GM21723 (cell line): Measurements from ENCODE around the gene KNSTRN.

ENCODE experiments used
- ATAC-seq: cut with Tn5 transposase; IDR thresholded peaks from one replicate; pipeline ENCODE4 v1.9.1; 2021; ENCODE audit warnings: mild to moderate bottlenecking, moderate library complexity; ENCODE audit not compliant: unreplicated experiment

The KNSTRN gene

DNA sequence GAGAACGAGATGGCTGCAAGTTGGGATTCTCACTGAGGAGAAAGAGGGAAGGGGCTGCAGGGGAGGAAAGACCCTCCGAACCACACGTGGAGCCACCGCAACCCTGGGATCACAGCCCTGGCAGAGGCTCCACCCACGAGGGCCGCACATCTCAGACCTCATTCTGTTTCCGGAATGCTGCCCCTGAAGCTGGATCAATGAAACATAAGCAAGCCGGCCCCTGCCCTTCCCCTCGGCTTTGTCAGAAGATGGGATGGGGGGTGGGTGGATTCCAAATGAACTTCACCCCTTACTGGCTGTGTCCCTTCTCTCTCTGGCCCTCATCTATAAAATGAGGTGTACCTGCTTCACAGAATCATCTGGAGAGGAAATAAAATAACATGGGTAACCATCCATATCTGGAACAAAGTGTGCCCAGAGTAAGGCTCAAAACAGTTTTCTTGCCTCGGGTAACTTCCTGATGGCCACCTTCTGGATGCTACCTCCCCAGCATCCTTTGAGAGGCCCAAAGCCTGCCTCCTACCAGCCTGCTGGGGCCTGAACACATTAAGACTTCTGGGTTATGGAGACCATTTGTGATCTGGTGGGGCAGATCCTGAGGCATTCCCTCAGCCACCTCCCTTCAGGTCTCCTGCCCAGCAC is 37.2 kb upstream of the KNSTRN start:
- ATAC-seq, result no peak

DNA sequence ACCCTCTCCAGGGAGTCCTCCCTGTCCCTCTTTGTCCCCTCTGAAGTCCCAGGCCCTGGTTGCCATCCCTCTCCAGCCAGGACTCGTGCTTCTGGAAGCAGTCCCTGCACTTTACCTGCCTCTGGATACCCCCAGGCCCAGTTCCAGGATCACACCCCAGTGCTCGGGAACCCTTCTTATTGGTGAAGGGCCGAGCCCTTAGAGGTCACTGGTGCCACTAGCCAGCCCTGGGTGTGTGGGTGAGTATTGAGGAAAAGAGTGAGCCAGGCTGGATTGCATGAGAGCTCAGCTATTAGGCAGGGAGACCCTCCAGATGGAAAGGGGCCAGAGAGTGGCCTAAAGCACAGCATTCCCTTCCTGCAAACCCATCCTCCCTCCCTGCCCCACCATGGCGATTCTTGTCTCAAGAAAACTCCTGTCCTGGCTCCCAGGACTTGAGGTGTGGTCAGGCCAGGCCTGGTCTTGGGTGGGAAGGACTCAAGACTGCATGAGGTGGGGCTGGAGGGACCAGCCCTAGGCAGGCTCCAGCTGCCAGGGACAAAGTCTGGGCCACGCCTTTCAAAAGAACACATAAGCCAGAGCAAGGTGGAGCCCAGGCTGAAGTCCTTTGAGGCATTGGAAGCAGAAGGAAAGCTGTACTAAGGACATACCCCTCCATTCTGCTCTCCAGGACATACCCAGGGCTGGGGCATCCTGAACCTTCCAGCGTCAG is 36.5 kb upstream of the KNSTRN start:
- no peak for ATAC-seq

DNA sequence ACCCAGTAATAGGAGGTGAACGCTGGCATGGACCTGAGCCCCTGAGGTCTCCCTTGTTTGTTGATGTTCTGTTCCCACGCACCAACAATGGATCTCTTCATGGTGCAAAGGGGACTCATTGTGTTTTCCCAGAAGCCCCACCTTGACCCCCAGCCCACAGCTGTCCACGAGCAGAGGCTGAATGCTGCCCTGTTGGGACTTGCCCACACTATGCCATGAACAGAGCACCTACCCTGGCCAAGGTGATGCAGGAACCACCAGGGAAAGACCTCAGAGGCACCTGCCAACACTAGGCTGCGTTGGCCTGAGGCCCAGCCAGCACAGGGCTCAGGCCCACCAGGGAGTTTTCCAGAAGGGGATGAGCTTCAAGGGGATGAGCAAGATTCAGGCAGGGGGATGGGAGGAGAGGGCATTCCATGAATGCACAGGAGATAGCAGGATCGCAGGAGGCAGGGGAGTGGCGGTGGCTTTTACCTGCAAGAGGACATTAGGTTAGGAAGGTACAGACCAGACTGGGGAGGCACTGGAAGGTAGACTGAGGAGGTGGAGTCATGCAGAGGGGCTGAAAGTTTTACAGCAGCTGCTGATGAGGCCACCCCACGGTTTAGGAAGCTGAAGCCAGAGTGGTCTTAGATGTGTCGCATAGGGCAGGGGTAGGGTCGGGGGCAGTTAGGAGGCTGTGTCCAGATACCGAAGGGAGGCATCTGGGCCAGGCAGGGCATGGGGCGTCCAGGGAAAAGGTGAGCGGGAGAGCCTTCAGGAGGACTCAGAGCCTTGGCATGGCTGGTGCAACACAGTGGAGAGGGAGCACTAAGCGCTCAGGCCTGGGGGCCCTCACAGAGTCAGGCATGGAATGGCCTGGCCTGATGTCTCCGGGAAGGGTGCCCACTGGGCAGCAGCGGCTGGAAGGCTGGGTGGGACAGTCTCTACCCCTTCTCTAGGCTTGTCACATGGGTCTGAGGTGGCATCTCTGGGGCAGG is 35.7 kb upstream of the KNSTRN start:
- no peak for ATAC-seq

DNA sequence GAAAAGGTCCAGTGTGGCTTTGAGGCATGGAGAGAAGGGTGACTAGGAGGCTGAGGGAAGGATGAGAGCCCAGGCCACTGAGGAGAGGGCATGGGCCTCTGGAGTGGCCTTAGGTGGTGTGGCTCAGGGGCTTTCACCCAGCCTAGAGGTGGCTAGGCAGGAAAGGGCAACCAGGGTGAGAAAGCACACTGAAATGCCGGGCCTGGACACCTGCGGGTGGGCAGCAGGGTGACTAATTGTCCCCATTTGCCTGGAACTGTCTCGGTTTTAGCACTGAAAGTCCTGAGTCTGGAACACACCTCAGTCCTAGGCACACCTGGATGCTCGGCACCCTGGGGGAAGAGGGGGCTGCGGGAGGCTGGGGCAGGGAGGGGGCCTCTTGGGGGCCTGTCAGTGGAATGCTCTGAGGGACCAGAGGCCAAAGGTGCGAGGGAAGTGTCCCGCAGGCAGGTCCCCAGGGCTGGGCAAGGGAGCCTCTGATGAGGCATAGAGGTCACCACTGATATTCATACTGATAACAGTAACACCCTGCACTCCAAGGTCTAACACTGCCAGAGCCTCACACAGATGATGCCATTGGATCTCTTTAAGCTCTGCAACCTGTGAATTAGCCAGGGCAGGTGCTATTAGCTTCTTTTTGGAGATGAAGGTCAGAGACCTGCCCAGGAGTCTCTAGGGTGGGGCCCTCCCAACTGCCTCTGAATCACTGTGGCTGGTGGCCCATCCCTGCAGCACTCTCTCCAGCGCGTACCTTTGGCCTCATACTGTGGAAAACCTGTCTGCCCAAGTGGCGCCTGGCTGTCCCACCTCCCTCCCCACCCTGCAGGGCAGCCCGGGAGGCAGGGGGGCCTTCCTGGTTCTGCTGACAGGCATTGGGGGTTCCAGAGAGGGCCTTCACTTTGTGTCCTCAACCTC is 34.7 kb upstream of the KNSTRN start:
- no peak for ATAC-seq

DNA sequence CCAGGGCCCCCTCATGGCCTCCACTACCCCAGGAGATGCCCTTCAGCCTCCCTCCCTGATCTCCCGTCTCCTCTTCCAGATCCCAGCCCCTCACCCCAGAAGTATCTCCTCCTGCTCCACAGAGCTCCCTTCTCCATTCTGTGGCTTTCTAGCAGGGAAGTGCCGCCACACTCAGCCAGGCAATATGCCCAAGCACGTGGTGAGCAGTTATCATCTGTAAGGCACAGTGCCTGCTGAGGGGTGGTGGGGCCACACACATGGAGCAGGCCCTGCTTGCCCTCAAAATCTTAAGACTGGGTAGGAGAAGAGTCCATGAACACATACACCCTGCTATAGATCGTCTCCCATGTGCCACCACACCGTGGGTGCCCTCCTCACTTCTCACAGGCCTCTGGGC is 34.0 kb upstream of the KNSTRN start:
- no peak for ATAC-seq

DNA sequence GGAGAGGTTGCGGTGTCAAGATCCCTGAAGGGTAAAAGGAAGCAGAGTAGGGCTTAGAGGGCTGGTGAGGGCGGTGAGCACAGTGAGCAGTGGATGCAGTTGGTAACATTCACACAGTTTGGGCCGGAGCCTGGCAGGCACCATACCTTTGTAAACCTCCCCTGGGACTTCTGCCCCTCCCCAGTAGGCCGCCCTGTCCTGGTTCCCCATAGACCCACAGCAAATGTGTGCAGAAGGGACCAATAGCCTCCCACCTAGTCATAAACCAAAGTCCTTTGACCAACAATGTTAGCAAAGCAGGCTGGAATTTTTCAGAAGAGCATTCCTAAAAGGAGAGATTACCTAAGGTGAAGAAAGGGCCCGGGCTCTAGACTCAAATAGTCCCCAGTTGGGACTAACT is 33.4 kb upstream of the KNSTRN start:
- no peak for ATAC-seq

DNA sequence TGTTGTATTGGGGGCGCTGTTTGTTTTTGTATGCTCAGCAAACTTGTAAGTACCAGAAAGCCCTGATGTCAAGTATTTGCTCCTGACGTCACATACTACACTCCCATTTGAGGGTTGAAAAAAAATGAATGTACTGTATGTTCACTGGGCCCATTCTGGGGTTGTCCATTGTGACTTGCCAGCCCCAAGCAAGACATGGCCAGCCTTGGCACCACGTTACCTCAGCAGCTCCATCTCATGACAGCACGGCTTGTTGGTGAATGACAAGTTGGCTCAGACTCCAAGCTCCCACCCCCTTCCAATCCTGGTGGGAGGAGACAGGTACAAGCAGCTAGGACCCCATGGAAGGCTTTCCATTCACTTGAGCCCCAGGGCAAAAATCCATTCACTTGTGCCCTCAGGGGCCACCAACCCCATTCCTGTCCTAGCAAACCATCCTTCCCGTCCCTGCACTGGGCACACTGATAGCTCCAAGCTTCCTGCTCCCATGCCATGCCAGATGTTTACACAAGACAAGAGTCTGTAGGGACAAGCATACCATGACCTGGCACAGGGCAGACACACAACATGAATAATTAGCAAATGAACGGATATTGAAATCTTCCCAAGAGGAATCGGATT is 30.1 kb upstream of the KNSTRN start:
- no peak for ATAC-seq

DNA sequence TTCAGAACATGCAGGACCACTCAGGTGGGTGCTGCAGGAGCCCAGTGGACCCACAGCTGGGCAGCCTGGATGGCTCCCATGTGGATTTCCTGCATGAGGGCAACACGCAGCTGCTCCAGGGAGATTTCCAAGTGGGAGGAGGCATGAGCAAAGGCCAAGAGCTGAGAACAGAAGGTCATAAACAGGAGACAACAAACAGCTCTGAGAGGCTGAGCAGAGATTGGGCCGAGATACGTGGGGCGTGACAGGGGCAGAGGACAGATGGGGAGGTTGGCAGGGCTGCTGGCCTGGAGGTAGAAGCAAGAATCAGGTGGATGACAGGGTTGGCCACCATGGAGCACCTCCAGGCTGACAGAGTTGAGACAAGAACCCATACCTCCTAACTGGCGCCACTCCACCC is 28.8 kb upstream of the KNSTRN start:
- ATAC-seq, result no peak

DNA sequence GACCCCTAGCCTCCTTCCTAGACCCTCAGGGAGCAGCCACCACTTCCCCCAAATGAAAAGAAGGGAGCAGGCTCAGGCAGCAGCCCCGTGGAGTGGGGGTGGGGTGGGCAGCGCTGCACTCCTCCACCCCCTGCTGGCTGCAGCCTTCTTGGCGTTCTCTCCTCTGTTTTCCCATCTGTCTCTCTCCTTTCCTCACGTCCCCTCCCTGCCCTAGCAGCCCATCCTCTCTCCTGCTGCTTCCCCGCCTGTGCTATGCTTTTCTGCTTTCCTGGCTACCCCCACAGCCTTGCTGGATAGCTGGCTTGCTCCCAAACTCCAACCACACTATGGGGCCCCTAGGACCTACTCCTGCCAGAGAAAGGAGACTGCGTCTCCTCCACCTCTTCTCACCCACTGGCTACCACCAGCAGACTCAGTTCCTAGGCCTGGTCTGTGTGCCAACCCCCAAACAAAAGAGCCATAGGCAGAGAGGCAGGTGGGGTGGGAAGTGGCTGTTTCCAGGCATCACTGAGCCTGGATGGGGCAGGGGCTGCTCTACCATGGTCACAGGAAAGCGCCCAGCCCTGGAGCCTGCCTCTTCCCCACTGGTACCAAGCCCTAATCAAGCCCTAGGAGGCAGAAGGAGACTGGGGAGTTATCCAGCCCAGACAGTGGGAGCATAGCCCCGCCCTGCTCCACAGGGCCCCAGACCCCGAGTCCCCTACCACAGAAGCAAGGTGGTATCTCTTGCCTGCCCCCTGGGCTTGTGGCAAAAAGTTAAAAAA is 27.9 kb upstream of the KNSTRN start:
- no peak for ATAC-seq

DNA sequence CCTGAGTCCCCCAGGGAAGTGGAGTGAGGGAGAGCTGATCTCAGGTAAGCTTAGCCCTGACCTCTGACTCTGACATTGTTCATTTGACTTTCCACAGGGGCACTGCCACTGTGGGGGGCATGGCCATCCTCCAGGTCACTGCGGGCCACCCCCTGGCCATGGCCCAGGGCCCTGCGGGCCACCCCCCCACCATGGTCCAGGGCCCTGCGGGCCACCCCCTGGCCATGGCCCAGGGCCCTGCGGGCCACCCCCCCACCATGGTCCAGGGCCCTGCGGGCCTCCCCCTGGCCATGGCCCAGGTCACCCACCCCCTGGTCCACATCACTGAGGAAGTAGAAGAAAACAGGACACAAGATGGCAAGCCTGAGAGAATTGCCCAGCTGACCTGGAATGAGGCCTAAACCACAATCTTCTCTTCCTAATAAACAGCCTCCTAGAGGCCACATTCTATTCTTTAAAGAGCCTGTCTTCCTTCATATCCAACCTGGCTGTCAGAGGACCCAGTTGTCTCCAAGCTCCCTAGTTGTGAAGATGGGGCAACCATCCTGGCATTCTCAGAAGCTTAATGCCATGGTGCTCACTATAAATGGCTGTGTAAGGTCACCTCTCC is 26.4 kb upstream of the KNSTRN start:
- ATAC-seq, result no peak

DNA sequence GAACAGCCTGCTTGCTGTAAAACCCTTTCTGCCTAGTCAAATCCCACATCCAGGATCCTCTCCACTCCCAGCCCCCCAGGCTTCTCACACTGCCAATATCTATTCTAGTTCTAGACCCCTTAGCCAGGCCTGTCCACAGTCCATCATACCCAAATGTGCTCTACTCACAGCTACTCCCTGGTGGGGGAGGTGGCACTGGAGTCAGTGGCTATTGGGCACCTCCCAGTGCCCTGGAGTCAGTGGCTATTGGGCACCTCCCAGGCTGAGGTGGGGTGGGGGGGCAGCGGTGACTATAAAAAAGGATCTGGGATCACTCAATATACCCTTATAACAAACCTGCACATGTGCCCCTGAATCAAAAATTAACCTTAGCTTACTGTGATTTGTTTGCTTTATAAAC is 25.3 kb upstream of the KNSTRN start:
- no peak for ATAC-seq

DNA sequence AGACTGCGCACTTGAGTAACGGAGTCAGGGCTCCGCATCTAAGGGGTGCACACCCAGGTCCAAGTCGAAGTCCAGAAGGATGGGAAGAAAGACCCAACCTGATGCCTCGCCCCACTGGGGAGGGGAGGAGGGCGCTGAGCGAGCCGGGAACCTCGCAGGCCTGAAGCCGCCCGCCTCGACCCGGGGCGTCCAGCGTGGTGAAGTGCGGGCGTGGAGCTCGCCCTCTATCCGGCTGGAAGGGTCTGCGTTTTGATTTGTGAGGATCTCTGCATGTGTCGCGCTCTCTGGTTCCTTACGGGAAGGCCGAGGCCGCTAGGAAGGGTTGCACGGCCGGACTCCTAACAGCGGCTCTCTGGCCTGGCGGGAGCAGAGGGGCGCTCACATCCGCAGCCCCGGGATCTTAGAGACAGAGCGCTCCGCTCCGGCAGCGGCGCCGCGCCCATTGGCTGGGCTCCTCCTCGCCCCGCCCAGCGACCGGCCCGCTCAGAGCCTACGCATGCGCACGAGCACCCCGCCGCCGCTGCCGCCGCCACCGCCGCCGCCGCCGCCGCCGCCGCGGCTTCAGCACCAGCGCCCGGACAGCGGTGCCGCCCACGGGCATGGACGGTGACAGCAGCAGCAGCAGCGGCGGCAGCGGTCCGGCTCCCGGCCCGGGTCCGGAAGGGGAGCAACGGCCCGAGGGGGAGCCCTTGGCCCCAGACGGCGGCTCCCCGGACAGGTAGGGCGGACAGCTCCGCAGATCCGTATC is 24.6 kb upstream of the KNSTRN start, which contains the start of gene DISP2:
DISP2 (plus strand) TSS at position 497 of the 748 bp plus-strand sequence; CDS start at position 600, 103 bp downstream.
- peak; percentile 73 for ATAC-seq

DNA sequence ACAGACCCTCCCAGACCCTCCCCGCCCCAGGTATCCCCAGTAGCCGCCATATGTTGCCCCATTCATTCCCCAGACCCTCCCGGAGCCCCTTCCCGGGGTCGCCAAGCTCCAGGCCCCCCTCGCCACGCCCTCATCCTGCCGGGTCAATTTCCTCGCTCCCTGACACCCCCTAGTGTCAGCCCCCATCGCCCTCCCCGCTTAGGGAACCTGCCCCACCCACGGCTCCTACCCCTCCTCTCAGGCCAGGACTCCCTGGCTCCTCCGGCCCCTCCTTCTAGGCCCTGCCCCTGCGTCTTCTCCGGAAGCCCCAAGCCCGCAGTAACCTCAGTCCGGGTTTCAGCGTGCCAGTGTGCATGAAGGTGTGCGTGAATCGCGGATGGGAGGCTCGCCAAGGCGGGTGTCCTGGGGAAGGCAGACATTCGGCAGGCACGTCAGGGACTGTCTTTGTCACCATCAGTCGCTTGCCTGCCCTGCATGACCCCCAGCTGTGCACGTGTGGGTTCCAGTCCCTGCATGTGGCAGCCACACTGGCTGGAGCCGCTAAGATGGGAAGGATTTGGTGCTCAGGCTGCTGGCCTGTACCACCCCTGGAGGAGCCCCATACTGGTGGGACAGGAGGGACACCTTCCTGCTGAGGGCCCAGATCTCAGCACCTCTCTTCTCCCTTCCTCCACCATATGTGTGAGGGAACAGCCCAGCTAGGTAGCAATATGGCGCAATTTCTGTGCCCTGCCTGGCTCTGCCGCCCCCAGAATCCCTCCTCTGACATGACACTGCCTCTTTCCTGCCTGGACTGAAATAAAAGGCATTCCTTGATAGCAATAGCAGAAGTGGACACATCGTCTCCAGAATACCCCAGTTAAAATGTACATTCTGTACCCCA is 23.8 kb upstream of the KNSTRN start:
- ATAC-seq, result peak; percentile 34

DNA sequence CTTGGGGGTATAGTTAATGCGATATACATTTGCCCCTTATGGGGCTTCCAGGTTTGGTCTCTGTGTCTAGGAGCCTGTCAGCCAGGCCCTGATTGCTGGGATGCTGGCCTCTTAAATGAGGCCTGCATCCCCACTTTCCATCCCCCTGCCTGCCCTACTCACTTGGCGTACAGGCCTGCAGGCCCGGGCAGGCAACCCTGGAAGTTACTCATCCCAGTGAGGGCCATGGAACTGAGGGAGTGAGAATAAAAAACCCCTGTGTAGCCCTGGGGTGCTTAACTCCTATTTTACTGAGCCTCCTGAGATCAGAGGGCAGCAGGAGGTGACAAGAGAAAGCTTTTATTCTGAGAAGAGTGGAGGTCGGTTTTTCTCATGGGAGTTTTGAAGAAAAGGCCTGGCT is 22.5 kb upstream of the KNSTRN start:
- ATAC-seq, result no peak

DNA sequence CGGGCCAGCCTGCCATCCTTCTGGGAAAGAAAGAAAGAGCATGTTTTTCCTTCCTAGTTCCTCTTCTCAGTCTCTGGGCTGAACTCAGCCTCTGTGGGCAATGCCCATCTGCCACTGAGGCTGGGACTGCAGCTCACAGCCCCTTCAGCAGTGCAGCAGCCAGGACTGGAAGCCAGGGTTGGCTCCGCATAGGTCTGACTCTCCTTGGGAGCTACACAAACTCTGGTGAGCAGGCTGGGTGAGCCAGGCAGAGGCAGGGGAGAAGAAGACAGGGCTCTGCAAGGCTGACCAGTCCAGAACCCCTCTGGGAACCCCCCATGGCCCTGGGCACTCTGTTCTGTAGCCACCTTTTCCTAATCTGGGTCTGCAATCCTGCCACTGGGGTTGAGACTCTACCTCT is 20.9 kb upstream of the KNSTRN start:
- no peak for ATAC-seq

DNA sequence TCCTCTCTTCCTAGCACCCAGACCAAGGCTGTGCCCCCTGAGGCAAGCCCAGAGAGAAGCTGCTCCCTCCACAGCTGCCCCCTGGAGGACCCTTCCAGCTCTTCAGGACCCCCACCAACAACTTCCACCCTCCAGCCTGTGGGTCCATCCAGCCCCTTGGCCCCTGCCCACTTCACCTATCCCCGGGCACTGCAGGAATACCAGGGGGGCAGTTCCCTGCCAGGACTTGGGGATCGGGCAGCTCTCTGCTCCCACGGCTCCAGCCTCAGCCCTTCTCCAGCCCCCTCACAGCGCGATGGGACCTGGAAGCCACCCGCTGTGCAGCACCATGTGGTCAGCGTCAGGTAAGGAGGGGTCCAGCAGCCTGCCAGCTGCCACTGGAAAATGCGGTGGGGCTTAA is 18.9 kb upstream of the KNSTRN start:
- ATAC-seq, result no peak

DNA sequence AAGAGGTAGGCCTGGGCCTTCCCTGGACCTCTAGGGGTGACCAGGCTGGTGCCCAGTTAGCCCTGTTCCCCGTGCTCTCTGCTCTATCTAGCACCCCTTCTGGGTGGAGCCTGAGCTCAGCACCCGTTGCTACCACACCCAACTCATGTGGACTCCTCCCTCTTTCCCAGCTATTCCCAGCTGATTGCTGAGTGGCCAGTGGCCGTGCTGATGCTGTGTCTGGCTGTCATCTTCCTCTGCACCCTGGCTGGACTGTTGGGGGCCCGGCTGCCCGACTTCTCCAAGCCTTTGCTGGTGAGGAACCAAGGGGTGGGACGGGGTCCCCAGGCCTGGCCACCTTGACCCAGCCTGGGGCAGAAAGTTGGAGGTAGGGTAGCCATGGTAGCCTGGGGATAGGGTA is 18.3 kb upstream of the KNSTRN start:
- ATAC-seq, result no peak
